ENCODE data around the gene C1GALT1.
A peak's percentile ranks its signal among the peaks of the same experiment; 100 is the strongest.

The C1GALT1 gene

GRCh38 chr7:7226407-7226806, 44.1 kb downstream of the C1GALT1 start:
- peaks cover 62% of the 10 kb centered on the region for H3K79me2 ChIP-seq (ENCODE audit: low read length)

GRCh38 chr7:7228472-7228871, 46.1 kb downstream of the C1GALT1 start:
- H3K4me2 ChIP-seq (ENCODE audit: low read depth, low read length): no peak overlapping the region
- H3F3A ChIP-seq (ENCODE audit: insufficient read depth, low read length): no peaks in the 10 kb centered on the region
- H3K9me2 ChIP-seq (replicated peaks; ENCODE audit: insufficient read depth, low read length): no peaks in the 10 kb centered on the region
- no peaks in the 10 kb centered on the region for H3K36me3 ChIP-seq (replicated peaks; ENCODE audit: insufficient read depth, low read length)
- H3K79me2 ChIP-seq (ENCODE audit: low read length): peaks cover 60% of the 10 kb centered on the region
- H3K9ac ChIP-seq (ENCODE audit: low read length): no peak overlapping the region
- no peak overlapping the region for H3K4me3 ChIP-seq (ENCODE audit: low read length)
- H3K9me3 ChIP-seq (replicated peaks; ENCODE audit: insufficient read depth, low read length): no peaks in the 10 kb centered on the region
- H3K4me1 ChIP-seq (ENCODE audit: low read length): no peaks in the 10 kb centered on the region
- no peak for DNase-seq
- H4K20me1 ChIP-seq (ENCODE audit: insufficient read depth, low read length): no peaks in the 10 kb centered on the region
- no peak overlapping the region for H3K27ac ChIP-seq (ENCODE audit: low read length)
- no peak overlapping the region for H2AFZ ChIP-seq (ENCODE audit: low read length)
- TF ChIP-seq EZH2 (optimal IDR thresholded peaks at IDR 0.05; ENCODE audit: low read depth, low read length): no peak
- no peaks in the 10 kb centered on the region for H3K27me3 ChIP-seq (replicated peaks; ENCODE audit: insufficient read depth, low read length)

More at GRCh38 chr7:7226407-7226806, 44.1 kb downstream of the C1GALT1 start:
- Histone ChIP-seq H4K20me1 (ENCODE audit: insufficient read depth, low read length) (no peaks in the 10 kb centered on the region), H3F3A (ENCODE audit: insufficient read depth, low read length) (no peaks in the 10 kb centered on the region), H3K4me2 (ENCODE audit: low read depth, low read length) (no peak overlapping the region), H3K27me3 (replicated peaks; ENCODE audit: insufficient read depth, low read length) (no peaks in the 10 kb centered on the region), H3K4me1 (ENCODE audit: low read length) (no peaks in the 10 kb centered on the region), H3K9me2 (replicated peaks; ENCODE audit: insufficient read depth, low read length) (no peaks in the 10 kb centered on the region), H3K9ac (ENCODE audit: low read length) (no peak overlapping the region), H3K36me3 (replicated peaks; ENCODE audit: insufficient read depth, low read length) (no peaks in the 10 kb centered on the region), H3K9me3 (replicated peaks; ENCODE audit: insufficient read depth, low read length) (no peaks in the 10 kb centered on the region), H3K4me3 (ENCODE audit: low read length) (no peak overlapping the region), H2AFZ (ENCODE audit: low read length) (no peak overlapping the region), H3K27ac (ENCODE audit: low read length) (no peak overlapping the region)
- TF ChIP-seq CTCF (IDR thresholded peaks at IDR 0.05; ENCODE audit: low read length): no peak
- no peak for DNase-seq

- DNase-seq: no peak
These were observed 46.6 kb downstream of the C1GALT1 start for GRCh38 chr7:7228967-7229366.

GRCh38 chr7:7231000-7231399, 48.7 kb downstream of the C1GALT1 start:
- H3K9me2 ChIP-seq (replicated peaks; ENCODE audit: insufficient read depth, low read length): no peaks in the 10 kb centered on the region

More at GRCh38 chr7:7228967-7229366, 46.6 kb downstream of the C1GALT1 start:
- Histone ChIP-seq H3K9ac (ENCODE audit: low read length) (no peak overlapping the region), H3F3A (ENCODE audit: insufficient read depth, low read length) (no peaks in the 10 kb centered on the region), H4K20me1 (ENCODE audit: insufficient read depth, low read length) (no peaks in the 10 kb centered on the region), H3K79me2 (ENCODE audit: low read length) (peaks cover 56% of the 10 kb centered on the region), H3K4me2 (ENCODE audit: low read depth, low read length) (no peak overlapping the region), H3K9me2 (replicated peaks; ENCODE audit: insufficient read depth, low read length) (no peaks in the 10 kb centered on the region), H3K4me3 (ENCODE audit: low read length) (no peak overlapping the region), H3K27ac (ENCODE audit: low read length) (no peak overlapping the region), H3K27me3 (replicated peaks; ENCODE audit: insufficient read depth, low read length) (no peaks in the 10 kb centered on the region), H2AFZ (ENCODE audit: low read length) (no peak overlapping the region), H3K9me3 (replicated peaks; ENCODE audit: insufficient read depth, low read length) (no peaks in the 10 kb centered on the region), H3K4me1 (ENCODE audit: low read length) (no peaks in the 10 kb centered on the region), H3K36me3 (replicated peaks; ENCODE audit: insufficient read depth, low read length) (no peaks in the 10 kb centered on the region)
- no peak for TF ChIP-seq CTCF (IDR thresholded peaks at IDR 0.05; ENCODE audit: low read length)
- no peak for TF ChIP-seq EZH2 (optimal IDR thresholded peaks at IDR 0.05; ENCODE audit: low read depth, low read length)
- no peak for TF ChIP-seq EZH2phosphoT487 (IDR thresholded peaks at IDR 0.05; ENCODE audit: low read length)

More at GRCh38 chr7:7231000-7231399, 48.7 kb downstream of the C1GALT1 start:
- Histone ChIP-seq H4K20me1 (ENCODE audit: insufficient read depth, low read length) (no peaks in the 10 kb centered on the region), H3K9ac (ENCODE audit: low read length) (no peak overlapping the region), H3K79me2 (ENCODE audit: low read length) (peaks cover 46% of the 10 kb centered on the region), H3K9me3 (replicated peaks; ENCODE audit: insufficient read depth, low read length) (no peaks in the 10 kb centered on the region), H3K27ac (ENCODE audit: low read length) (no peak overlapping the region), H3K4me2 (ENCODE audit: low read depth, low read length) (no peak overlapping the region), H3F3A (ENCODE audit: insufficient read depth, low read length) (no peaks in the 10 kb centered on the region), H3K4me3 (ENCODE audit: low read length) (no peak overlapping the region), H3K36me3 (replicated peaks; ENCODE audit: insufficient read depth, low read length) (no peaks in the 10 kb centered on the region), H3K27me3 (replicated peaks; ENCODE audit: insufficient read depth, low read length) (no peaks in the 10 kb centered on the region), H2AFZ (ENCODE audit: low read length) (no peak overlapping the region), H3K4me1 (ENCODE audit: low read length) (no peaks in the 10 kb centered on the region)
- TF ChIP-seq CTCF (IDR thresholded peaks at IDR 0.05; ENCODE audit: low read length) (no peak), EZH2 (optimal IDR thresholded peaks at IDR 0.05; ENCODE audit: low read depth, low read length) (no peak), EZH2phosphoT487 (IDR thresholded peaks at IDR 0.05; ENCODE audit: low read length) (no peak)
- peak; percentile 11 for DNase-seq
